Endothelial cell of umbilical vein (primary cell): ENCODE results near the gene DNAJB8. TPM values are rescaled to one million over a fixed set of nuclear protein-coding genes. Genes with fewer than 3 reads are reported as not detected.

Experiments
- BruUV-seq: library from RNA; stranded (reverse); fragments of 400-500 nt; replicated peaks from 2 replicates; lab custom pipeline; 2021; lab: Mats Ljungman, UMichigan
- CTCF ChIA-PET: fragments of 300-600, 350-600 bp; sonication (Branson Sonifier 250); formaldehyde crosslinking; loops from one replicate; lab custom pipeline; 2021; ENCODE audit warnings: antibody characterized with exemption, inconsistent platforms; lab: Charles Lee
- POLR2A ChIA-PET: fragments of 300-600, 350-600 bp; sonication (Branson Sonifier 250); formaldehyde crosslinking; loops from one replicate; lab custom pipeline; 2021; ENCODE audit warnings: antibody characterized with exemption, inconsistent platforms; lab: Charles Lee
- DNase-seq: peaks from one replicate; pipeline ENCODE4 v3.0.0-alpha.2; 2011; ENCODE audit warnings: low read depth, low spot score
- FAIRE-seq: peaks from 2 replicates; lab custom pipeline; 2011; peaks lifted over from hg19 to GRCh38; lab: Jason Lieb, UNC
- H2AFZ ChIP-seq: 2 replicates; pipeline ENCODE4 v1.6.0; 2012; ENCODE audit warnings: low read depth, low read length, control low read depth, inconsistent platforms
- H3K27ac ChIP-seq: 2 replicates; pipeline ENCODE4 v1.5.1; 2011; ENCODE audit warnings: low read depth, mild to moderate bottlenecking, control low read depth, low read length, moderate library complexity; ENCODE audit not compliant: insufficient read depth
- H3K27me3 ChIP-seq, 2 experiments: 2 replicates each; pipeline versions ENCODE4 v1.6.0 to v1.6.1; 2011; ENCODE audit warnings: low read length in 2 of 2, mixed read lengths in 1 of 2; ENCODE audit not compliant: control insufficient read depth in 2 of 2, insufficient read depth in 2 of 2
- H3K36me3 ChIP-seq, 2 experiments: 2 replicates in 1 of 2; 3 replicates in 1 of 2; pipeline ENCODE4 v1.5.1; 2011; ENCODE audit warnings: low read length in 2 of 2, mild to moderate bottlenecking in 1 of 2, moderate library complexity in 1 of 2; ENCODE audit not compliant: control insufficient read depth in 2 of 2, insufficient read depth in 2 of 2; ENCODE audit errors: extremely low read depth in 1 of 2
- H3K4me1 ChIP-seq: 3 replicates; pipeline ENCODE4 v1.5.1; 2011; ENCODE audit warnings: mild to moderate bottlenecking, low read length; ENCODE audit not compliant: control insufficient read depth, insufficient read depth; ENCODE audit errors: extremely low read depth
- H3K4me2 ChIP-seq: 2 replicates; pipeline ENCODE4 v1.6.1; 2011; ENCODE audit warnings: low read length, control low read depth, mixed read lengths; ENCODE audit not compliant: insufficient read depth
- H3K4me3 ChIP-seq, 3 experiments: fragments of 200-600 bp in 1 of 3; sonication (generic), shearing (Covaris generic) in 1 of 3; replicated peaks in 1 of 3; 2 replicates each; pipeline ENCODE4 v1.5.1; 2011 to 2016; ENCODE audit warnings: control low read depth in 3 of 3, low read length in 3 of 3, mild to moderate bottlenecking in 2 of 3, inconsistent platforms in 1 of 3, low read depth in 1 of 3, moderate library complexity in 1 of 3; ENCODE audit not compliant: insufficient read depth in 1 of 3
- H3K79me2 ChIP-seq: 2 replicates; pipeline ENCODE4 v1.6.0; 2012; ENCODE audit warnings: low read length, inconsistent platforms; ENCODE audit not compliant: control insufficient read depth, insufficient read depth
- H3K9ac ChIP-seq: replicated peaks from 2 replicates; pipeline ENCODE3; 2011; ENCODE audit warnings: low read length, control low read depth; ENCODE audit not compliant: insufficient read depth; ENCODE audit errors: extremely low read depth
- H3K9me1 ChIP-seq: replicated peaks from 3 replicates; pipeline ENCODE4 v1.6.0; 2011; ENCODE audit warnings: mild to moderate bottlenecking, low read length; ENCODE audit not compliant: control insufficient read depth, insufficient read depth; ENCODE audit errors: extremely low read depth
- H3K9me3 ChIP-seq: replicated peaks from 2 replicates; pipeline ENCODE4 v1.5.1; 2012; ENCODE audit warnings: low read length, inconsistent platforms; ENCODE audit not compliant: control insufficient read depth, insufficient read depth
- H4K20me1 ChIP-seq: replicated peaks from 2 replicates; pipeline ENCODE3; 2011; ENCODE audit warnings: mild to moderate bottlenecking, low read length; ENCODE audit not compliant: control insufficient read depth, insufficient read depth; ENCODE audit errors: extremely low read depth
- CTCF ChIP-seq, 2 donors: IDR thresholded peaks; 1 replicate in 1 of 2; 2 replicates in 1 of 2; pipeline ENCODE4 v1.5.1; 2011; ENCODE audit warnings: low read length in 2 of 2, mild to moderate bottlenecking in 2 of 2, moderate library complexity in 2 of 2, control low read depth in 1 of 2, inconsistent platforms in 1 of 2, low read depth in 1 of 2; ENCODE audit not compliant: insufficient read depth in 1 of 2; ENCODE audit errors: extremely low read depth in 1 of 2
- EZH2 ChIP-seq: IDR thresholded peaks from 2 replicates; pipeline ENCODE4 v1.6.1; 2012; ENCODE audit warnings: borderline replicate concordance, low read depth, mild to moderate bottlenecking, moderate library complexity, low read length, inconsistent platforms; ENCODE audit not compliant: severe bottlenecking
- FOS ChIP-seq: IDR thresholded peaks from 2 replicates; pipeline ENCODE4 v1.6.1; 2011; ENCODE audit warnings: mild to moderate bottlenecking, low read length, moderate library complexity, borderline replicate concordance; ENCODE audit not compliant: insufficient read depth
- GATA2 ChIP-seq: IDR thresholded peaks from 2 replicates; pipeline ENCODE4 v1.7.0; 2011; ENCODE audit warnings: low read depth, mild to moderate bottlenecking, moderate library complexity, mixed read lengths, low read length; ENCODE audit not compliant: insufficient read length, insufficient read depth
- JUN ChIP-seq: IDR thresholded peaks from 2 replicates; pipeline ENCODE4 v1.6.1; 2011; ENCODE audit warnings: borderline replicate concordance, low read depth; ENCODE audit not compliant: insufficient read length, insufficient read depth
- MAX ChIP-seq: IDR thresholded peaks from 2 replicates; pipeline ENCODE4 v1.6.1; 2011; ENCODE audit not compliant: insufficient read depth, insufficient read length
- MYC ChIP-seq: IDR thresholded peaks from one replicate; pipeline ENCODE4 v1.6.1; 2011; ENCODE audit warnings: mild to moderate bottlenecking, low read depth, low read length
- POLR2A ChIP-seq: IDR thresholded peaks from 2 replicates; pipeline ENCODE4 v1.6.1; 2012; ENCODE audit warnings: low read depth, mild to moderate bottlenecking, control low read depth, low read length
- POLR2AphosphoS5 ChIP-seq: IDR thresholded peaks from 2 replicates; pipeline ENCODE4 v1.6.1; 2012; ENCODE audit warnings: low read depth, mild to moderate bottlenecking, control low read depth, low read length, moderate library complexity; ENCODE audit not compliant: insufficient read depth
- dilution Hi-C: fragments of 300-500 bp; cut with MboI; formaldehyde crosslinking; loops from one replicate; pipeline ENCODE4 v1.15.0; 2019; ENCODE audit warnings: low sequenced_read_pairs; ENCODE audit not compliant: extremely low pct_ligation_motif_present
- intact Hi-C: fragments of 100-400 bp; cut with micrococcal nuclease; formaldehyde crosslinking; loops from one replicate; pipeline ENCODE4 v1.10.0; 2022
- polyA plus RNA-seq, 4 experiments: library from polyadenylated mRNA; depleted of rRNA in 3 of 4; stranded (reverse) in 3 of 4; unstranded in 1 of 4; fragments of >200 nt; gene quantifications; 2 replicates each; pipeline versions ENCODE4 v1.2.1 to v1.2.3, GENCODE V29; 2011 to 2012; ENCODE audit warnings: missing spikeins in 1 of 4
- total RNA-seq: library from RNA; stranded (reverse); gene quantifications from 2 replicates; pipeline ENCODE4 v1.2.3, GENCODE V29; 2021

Gene DNAJB8
- total and polyA plus RNA-seq, 2 donors (not counting 3 experiments of a cell fraction or from before 2014, with no cell fraction given): not detected

- intact Hi-C loops: no loop called here
- CTCF ChIA-PET: interaction anchor here (0.9 to 1.9 kb wide), 6 partner anchors 9 to 78 kb away, joined by 3 to 15 read pairs (median 4); no protein-coding TSS in a partner anchor
- dilution Hi-C loops: no loop called here
These were observed 40.1 kb upstream of the DNAJB8 start for GRCh38 chr3:128506754-128507153.

More at GRCh38 chr3:128506754-128507153, 40.1 kb upstream of the DNAJB8 start:
- no TSS peak for BruUV-seq
- Histone ChIP-seq H2AFZ (no peak overlapping the region), H3K9ac (no peak overlapping the region), H3K4me3 (no peak overlapping the region), H3K9me3 (no peaks in the 10 kb centered on the region), H3K79me2 (no peaks in the 10 kb centered on the region), H4K20me1 (no peaks in the 10 kb centered on the region), H3K36me3 (no peaks in the 10 kb centered on the region), H3K27ac (no peak overlapping the region), H3K4me2 (no peak overlapping the region), H3K9me1 (no peaks in the 10 kb centered on the region), H3K4me1 (no peaks in the 10 kb centered on the region), H3K27me3 (peaks cover 4 to 6% of the 10 kb centered on the region in 2 experiments)
- no peak for TF ChIP-seq MAX
- no peak for TF ChIP-seq GATA2
- TF ChIP-seq MYC: no peak
- TF ChIP-seq CTCF (IDR thresholded peaks at IDR 0.05; ENCODE audit: extremely low read depth in 1 of 2, insufficient read depth in 1 of 2, low read depth in 1 of 2, low read length in 2 of 2): no peak
- TF ChIP-seq POLR2AphosphoS5: no peak
- no peak for TF ChIP-seq POLR2A
- TF ChIP-seq JUN: no peak
- no peak for TF ChIP-seq FOS
- no peak for TF ChIP-seq EZH2
- no peak for FAIRE-seq
- POLR2A ChIA-PET: no interaction called here
- DNase-seq: no peak
